AG09309 (cell line): ENCODE results near the gene THAP9.

ENCODE experiments used
- DNase-seq: peaks from one replicate; pipeline ENCODE4 v3.0.0-alpha.2; 2010; ENCODE audit warnings: low read depth
- H3K4me3 ChIP-seq: 2 replicates; pipeline ENCODE4 v1.5.1; 2011; ENCODE audit warnings: mild to moderate bottlenecking, low read depth, low read length, moderate library complexity; ENCODE audit not compliant: control insufficient read depth
- TF ChIP-seq, protein P1 (sequence below): IDR thresholded peaks from 2 replicates; pipeline ENCODE4 v1.5.1; 2011; ENCODE audit warnings: mild to moderate bottlenecking, low read depth, low read length, inconsistent platforms; ENCODE audit not compliant: insufficient read depth, control insufficient read depth; ENCODE audit errors: missing control alignments

The THAP9 gene

DNA sequence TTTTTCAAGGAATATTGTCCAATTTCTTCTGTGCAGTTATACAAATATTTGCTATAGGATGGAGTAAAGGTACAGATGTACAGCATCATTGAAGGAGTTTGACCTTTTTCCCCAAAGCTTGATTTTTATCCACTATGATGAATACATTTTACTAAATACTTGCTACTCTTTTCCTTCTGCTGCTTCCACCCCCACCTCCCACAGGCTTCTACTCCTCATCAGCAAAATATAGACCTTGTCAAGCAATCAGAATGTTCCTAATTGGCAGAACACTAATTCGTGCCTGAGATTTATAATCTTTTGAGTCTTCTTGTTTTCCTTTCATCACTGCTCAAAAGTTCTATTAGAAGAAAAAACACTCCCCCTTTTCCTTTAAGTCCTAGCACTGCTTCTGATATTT, 3.8 kb upstream of the THAP9 start:
- H3K4me3 ChIP-seq: no peak overlapping the region
- no peak for DNase-seq
- TF ChIP-seq, protein P1, sequence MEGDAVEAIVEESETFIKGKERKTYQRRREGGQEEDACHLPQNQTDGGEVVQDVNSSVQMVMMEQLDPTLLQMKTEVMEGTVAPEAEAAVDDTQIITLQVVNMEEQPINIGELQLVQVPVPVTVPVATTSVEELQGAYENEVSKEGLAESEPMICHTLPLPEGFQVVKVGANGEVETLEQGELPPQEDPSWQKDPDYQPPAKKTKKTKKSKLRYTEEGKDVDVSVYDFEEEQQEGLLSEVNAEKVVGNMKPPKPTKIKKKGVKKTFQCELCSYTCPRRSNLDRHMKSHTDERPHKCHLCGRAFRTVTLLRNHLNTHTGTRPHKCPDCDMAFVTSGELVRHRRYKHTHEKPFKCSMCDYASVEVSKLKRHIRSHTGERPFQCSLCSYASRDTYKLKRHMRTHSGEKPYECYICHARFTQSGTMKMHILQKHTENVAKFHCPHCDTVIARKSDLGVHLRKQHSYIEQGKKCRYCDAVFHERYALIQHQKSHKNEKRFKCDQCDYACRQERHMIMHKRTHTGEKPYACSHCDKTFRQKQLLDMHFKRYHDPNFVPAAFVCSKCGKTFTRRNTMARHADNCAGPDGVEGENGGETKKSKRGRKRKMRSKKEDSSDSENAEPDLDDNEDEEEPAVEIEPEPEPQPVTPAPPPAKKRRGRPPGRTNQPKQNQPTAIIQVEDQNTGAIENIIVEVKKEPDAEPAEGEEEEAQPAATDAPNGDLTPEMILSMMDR: no peak

DNA sequence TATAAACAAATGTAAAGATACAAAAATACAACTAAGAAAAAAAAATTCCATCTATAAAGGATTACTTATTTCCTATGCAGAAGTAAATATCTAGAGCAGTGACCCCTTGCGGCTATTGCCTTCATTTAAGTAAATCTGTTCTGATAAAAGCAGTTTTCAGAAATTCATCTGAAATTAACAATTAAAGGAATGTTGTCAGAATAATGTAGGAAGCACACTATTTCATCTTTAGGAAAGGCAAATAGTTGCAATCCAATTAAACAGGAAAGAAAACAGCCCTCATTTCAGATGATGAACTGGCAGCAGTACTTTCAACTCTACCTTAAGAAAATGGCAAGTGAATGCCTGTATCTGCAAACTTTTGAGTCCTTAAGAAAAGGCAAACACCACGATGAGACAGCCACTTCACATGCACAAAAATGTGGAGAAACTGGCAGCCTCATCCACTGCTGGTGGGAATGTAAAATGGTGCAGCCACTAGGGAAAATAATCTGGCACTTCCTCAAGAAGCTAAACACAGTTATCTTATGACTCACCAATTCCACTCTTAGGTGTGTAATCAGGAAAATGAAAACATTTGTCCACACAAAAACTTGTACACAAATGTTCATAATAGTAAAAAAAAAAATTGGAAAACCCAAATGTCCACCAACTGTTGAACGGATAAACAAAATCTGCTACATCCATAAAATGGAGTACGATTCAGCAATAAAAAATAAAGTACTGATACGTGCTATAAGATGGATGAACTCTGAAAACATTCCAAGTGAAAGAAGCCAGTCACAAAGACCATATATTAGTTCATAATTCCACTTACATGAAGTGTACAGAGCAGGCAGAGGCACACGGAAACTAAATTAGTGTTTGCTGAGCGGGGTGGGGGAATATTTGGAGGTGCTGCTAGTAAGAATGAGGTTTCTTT, 2.0 kb upstream of the THAP9 start:
- DNase-seq: peak; percentile 68
- TF ChIP-seq, protein P1: peak; percentile 32
- peak overlapping the region; percentile 80 for H3K4me3 ChIP-seq

DNA sequence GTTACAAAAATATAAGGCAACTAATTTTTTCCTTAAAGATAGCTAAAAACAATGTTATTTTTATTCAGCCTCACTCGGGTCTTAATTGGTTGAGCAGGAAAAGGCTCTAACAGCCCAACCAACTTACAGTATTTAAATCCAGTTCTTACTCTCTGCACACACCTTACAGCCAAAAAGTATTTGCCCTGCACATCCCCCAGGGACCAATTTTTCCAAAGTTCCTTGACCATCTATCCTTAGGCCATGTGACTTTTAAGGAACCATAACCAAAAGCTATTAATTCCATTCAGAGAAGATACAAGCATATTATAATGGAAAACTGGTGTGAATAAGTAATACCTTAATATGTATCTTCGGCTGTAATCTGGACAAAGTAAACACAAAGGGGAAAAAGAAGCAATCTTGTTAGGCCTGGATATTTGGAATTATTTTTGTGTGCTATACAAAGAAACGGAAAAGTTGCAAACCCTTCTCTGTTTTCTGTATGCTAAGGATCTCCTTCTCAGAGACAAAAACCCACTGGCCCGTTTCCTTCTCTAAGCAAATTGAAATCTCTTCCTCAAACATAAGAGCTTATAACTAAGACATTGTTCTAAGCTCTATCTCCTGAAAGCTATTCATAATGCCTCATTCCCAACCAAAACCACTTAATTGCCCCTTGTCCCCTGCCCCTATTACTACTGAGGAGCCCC, 1.0 kb upstream of the THAP9 start:
- TF ChIP-seq, protein P1: no peak
- peak overlapping the region; percentile 80 for H3K4me3 ChIP-seq
- no peak for DNase-seq

DNA sequence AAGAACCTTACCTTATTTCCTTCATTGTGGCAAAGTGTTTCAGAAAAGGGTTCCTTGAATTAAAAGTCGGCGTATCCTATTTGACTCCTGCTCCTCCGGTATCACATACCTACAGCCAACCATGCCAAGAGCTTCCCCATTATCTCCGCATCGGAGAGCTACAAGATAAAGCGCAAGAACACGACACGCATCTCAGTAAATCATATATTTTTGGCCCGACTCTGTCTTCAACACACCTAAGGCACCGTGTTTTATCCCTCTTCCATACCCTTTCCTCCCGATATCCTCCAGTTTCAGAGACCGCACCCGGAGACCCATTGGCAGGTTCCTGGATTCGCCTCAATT, 497 bp upstream of the THAP9 start:
- TF ChIP-seq, protein P1: no peak
- peak overlapping the region; percentile 80 for H3K4me3 ChIP-seq
- no peak for DNase-seq

DNA sequence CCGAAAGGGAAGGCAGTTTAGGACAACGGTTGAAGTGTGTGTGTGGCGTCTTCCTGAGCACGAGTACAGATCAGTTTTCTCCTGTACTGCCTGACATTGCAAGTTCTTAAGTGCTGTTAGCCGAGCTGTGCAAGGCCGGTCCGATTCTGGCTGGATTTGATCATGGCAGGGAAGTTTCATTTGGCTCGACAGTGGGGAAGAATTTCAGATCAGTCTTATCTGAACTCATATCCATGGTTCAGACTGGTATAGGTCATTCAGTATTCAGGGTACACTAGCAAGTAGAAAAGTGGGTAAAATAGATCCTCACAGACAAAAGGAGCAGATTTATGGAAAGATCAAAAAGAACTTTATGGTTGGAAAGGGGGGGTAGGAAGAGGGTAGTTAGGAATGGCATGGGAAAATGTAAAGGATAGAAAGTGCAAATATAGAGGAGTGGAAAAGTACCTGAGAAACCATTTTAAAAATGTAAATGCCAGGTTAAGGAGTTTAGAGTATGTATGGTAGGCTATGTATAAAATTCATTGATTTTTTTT, 716 bp downstream of the THAP9 start:
- peak overlapping the region; percentile 80 for H3K4me3 ChIP-seq
- no peak for DNase-seq
- TF ChIP-seq, protein P1: no peak

DNA sequence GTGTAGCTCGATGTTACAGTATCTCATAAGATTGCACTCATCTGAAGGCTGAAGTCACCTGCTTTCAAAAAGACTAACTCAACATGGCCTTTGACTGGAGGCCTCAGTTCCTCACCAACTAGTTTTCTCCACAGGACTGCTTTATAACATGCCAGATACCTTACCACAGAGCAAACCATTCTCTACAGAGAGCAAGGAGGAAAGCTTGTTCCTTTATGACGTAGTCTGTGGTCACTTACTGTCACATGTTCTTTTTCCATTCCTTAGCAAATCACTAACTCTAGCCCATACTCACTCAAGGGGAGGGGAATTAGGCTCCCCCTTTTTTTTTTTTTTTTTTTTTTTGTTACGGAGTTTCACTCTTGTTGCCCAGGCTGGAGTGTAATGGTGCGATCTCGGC, 3.2 kb downstream of the THAP9 start:
- no peak overlapping the region for H3K4me3 ChIP-seq
- DNase-seq: no peak
- TF ChIP-seq, protein P1: no peak
